HL-60/S4 (cell line): ENCODE measurements around the gene RABEP2.

Source experiments
- in situ Hi-C: fragments of 300-500 bp; cut with MboI; formaldehyde crosslinking; loops from 2 replicates; pipeline ENCODE4 v1.14.3; 2022; ENCODE audit warnings: low sequenced_read_pairs

The RABEP2 gene

DNA sequence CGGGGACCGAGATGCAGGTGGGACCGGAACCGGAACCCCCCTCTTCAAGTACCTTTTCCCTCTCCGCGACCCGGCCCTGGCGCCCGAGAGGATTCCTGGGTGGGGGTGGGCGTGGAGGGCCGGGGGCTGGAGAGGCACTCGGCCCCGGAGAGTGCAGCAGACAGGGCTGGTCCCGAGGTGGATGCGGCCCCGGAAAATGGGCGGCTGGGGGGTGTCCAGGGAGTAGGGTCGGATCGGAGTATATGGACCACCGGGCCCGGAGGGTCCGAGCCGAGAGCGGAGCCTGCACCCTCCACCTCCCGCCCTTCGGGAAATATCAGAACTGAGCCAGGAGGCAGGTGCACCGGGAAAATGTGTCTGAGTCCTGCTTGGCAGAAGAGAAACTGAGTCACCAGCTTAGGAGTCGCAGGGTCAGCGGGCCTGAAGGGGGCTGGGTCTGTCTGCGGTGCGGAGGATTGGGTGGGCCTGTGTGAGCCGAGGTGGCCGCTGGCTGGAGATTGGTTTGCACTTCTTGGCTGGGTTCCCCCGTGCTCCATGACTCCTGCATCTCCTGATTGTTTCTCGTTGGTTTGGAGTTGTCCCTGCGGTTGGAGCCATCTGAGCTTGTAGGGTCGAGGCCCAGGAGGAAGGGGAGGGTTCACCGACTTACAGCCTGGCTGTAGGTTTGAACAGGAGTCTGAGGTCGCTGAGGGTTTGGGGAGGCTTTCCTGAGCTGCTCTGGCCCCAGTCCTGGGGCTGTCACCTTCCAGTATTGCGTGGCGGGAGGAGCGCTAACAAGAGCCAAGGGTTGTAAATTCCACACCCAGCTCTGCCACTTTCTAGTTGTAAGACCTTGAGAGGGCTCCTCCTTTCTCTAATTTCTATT lies 60.9 kb downstream of the RABEP2 start:
- in situ Hi-C loops = no loop called here

DNA sequence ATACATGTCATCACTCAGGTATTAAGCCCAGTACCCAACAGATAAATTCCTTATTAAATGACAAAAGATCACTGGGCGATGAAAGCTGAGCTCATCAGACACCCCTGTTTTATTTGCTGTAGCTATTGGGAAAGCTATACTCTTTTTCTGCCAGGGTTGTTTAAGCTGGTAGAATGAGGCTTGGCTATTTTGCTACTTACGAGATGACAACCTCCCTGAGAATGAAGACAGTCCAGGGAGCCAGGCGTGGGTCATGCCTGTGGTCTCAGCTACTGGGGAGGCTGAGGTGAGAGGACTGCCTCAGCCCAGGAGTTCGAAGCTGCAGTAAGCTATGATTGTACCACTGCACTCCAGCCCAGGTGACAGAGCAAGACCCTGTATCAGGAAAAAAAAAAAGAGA lies 65.7 kb downstream of the RABEP2 start:
- in situ Hi-C loops = no loop called here

DNA sequence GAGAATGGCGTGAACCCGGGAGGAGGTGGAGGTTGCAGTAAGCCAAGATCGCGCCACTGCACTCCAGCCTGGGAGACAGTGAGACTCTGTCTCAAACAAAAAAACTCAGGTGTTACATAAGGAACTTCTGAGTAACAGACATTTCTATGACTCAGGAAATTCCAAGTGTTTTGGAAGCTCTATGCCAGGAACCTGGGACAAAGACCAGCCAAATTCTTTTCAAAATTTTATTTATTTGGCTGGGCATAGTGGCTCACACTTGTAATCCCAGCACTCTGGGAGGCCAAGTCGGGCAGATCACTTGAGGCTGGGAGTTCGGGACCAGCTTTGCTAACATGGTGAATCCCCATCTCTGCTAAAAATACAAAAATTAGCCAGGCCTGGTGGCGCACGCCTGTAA lies 66.6 kb downstream of the RABEP2 start:
- in situ Hi-C loops = no loop called here
